H1 (cell line): ENCODE data around the gene C19orf67. TPM values are rescaled to one million over a fixed set of nuclear protein-coding genes. Genes with fewer than 3 reads are reported as not detected.

Experiments
- ASH2L ChIP-seq: fragments of 200-600, 300-600 bp; sonication (generic); IDR thresholded peaks from one replicate; pipeline ENCODE4 v1.7.1; 2017; ENCODE audit warnings: low read length
- CREB1 ChIP-seq: IDR thresholded peaks from 2 replicates; pipeline ENCODE4 v1.6.1; 2012; ENCODE audit warnings: inconsistent platforms
- FOSL1 ChIP-seq: IDR thresholded peaks from 2 replicates; pipeline ENCODE4 v1.6.1; 2011; ENCODE audit warnings: mild to moderate bottlenecking, low read depth, low read length, moderate library complexity; ENCODE audit not compliant: insufficient read depth
- RXRA ChIP-seq: IDR thresholded peaks from 2 replicates; pipeline ENCODE4 v1.6.1; 2011; ENCODE audit warnings: low read depth, mild to moderate bottlenecking, low read length, moderate library complexity; ENCODE audit not compliant: insufficient read depth
- SIRT6 ChIP-seq: IDR thresholded peaks from one replicate; pipeline ENCODE4 v1.7.1; 2012; ENCODE audit warnings: low read length, inconsistent platforms
- SP4 ChIP-seq: IDR thresholded peaks from 2 replicates; pipeline ENCODE4 v1.6.1; 2012; ENCODE audit warnings: low read length, inconsistent platforms
- polyA plus RNA-seq, 7 experiments: library from polyadenylated mRNA; depleted of rRNA in 3 of 7; stranded (reverse) in 5 of 7; unstranded in 2 of 7; fragments of >200 nt in 5 of 7; fragments of 200-250 nt in 2 of 7; gene quantifications; 1 replicate in 5 of 7; 2 replicates in 1 of 7; 4 replicates in 1 of 7; pipeline versions ENCODE4 v1.2.1 to v1.2.3, GENCODE V29; 2011 to 2013; ENCODE audit warnings: missing spikeins in 2 of 7, mixed read lengths in 2 of 7
- total RNA-seq: library from RNA; stranded (reverse); fragmentation: NEBNext Ultra II Directional; extraction: Animal tissue kit (Norgen Biotek cat#: 25700); gene quantifications from 2 replicates; pipeline ENCODE4 v1.2.1, GENCODE V29; 2021
- TF ChIP-seq, protein P1 (sequence below): fragments of 300-600 bp; sonication (generic); IDR thresholded peaks from 2 replicates; pipeline ENCODE4 v1.7.1; 2012; ENCODE audit warnings: low read length, moderate library complexity, mild to moderate bottlenecking, inconsistent platforms; ENCODE audit not compliant: insufficient replicate concordance
- TF ChIP-seq, protein P2 (sequence below): IDR thresholded peaks from 2 replicates; pipeline ENCODE4 v1.6.1; 2012; ENCODE audit warnings: inconsistent platforms

C19orf67 gene
- total and polyA plus RNA-seq, 2 of the 8 experiments (the other 6 are each of a cell fraction or from before 2014, with no cell fraction given): 0.12 TPM; not detected in 1

DNA sequence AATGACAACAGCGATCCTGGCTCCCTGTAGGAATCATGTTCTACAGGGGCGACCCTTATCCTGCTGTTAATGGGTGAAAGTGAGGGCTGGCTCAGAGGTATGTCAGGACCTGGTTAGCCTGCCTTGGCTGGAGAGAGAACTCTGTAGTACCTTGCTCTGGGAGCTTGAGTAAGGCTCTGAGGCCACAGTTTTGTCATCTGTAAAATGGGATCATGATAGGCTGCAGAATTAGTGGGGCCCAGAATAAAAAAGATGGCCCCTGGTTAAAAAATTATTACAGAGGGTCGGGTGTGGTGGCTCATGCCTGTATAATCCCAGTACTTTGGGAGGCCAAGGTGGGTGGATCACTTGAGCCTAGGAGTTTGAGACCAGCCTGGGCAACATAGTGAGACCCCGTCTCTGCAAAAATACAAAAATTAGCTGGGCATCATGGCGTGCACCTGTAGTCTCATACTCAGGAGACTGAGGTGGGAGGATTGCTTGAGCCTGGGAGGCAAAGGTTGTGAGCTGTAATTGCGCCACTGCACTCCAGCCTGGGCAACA is 15.5 kb upstream of the C19orf67 start (continued):
- TF ChIP-seq, protein P1, sequence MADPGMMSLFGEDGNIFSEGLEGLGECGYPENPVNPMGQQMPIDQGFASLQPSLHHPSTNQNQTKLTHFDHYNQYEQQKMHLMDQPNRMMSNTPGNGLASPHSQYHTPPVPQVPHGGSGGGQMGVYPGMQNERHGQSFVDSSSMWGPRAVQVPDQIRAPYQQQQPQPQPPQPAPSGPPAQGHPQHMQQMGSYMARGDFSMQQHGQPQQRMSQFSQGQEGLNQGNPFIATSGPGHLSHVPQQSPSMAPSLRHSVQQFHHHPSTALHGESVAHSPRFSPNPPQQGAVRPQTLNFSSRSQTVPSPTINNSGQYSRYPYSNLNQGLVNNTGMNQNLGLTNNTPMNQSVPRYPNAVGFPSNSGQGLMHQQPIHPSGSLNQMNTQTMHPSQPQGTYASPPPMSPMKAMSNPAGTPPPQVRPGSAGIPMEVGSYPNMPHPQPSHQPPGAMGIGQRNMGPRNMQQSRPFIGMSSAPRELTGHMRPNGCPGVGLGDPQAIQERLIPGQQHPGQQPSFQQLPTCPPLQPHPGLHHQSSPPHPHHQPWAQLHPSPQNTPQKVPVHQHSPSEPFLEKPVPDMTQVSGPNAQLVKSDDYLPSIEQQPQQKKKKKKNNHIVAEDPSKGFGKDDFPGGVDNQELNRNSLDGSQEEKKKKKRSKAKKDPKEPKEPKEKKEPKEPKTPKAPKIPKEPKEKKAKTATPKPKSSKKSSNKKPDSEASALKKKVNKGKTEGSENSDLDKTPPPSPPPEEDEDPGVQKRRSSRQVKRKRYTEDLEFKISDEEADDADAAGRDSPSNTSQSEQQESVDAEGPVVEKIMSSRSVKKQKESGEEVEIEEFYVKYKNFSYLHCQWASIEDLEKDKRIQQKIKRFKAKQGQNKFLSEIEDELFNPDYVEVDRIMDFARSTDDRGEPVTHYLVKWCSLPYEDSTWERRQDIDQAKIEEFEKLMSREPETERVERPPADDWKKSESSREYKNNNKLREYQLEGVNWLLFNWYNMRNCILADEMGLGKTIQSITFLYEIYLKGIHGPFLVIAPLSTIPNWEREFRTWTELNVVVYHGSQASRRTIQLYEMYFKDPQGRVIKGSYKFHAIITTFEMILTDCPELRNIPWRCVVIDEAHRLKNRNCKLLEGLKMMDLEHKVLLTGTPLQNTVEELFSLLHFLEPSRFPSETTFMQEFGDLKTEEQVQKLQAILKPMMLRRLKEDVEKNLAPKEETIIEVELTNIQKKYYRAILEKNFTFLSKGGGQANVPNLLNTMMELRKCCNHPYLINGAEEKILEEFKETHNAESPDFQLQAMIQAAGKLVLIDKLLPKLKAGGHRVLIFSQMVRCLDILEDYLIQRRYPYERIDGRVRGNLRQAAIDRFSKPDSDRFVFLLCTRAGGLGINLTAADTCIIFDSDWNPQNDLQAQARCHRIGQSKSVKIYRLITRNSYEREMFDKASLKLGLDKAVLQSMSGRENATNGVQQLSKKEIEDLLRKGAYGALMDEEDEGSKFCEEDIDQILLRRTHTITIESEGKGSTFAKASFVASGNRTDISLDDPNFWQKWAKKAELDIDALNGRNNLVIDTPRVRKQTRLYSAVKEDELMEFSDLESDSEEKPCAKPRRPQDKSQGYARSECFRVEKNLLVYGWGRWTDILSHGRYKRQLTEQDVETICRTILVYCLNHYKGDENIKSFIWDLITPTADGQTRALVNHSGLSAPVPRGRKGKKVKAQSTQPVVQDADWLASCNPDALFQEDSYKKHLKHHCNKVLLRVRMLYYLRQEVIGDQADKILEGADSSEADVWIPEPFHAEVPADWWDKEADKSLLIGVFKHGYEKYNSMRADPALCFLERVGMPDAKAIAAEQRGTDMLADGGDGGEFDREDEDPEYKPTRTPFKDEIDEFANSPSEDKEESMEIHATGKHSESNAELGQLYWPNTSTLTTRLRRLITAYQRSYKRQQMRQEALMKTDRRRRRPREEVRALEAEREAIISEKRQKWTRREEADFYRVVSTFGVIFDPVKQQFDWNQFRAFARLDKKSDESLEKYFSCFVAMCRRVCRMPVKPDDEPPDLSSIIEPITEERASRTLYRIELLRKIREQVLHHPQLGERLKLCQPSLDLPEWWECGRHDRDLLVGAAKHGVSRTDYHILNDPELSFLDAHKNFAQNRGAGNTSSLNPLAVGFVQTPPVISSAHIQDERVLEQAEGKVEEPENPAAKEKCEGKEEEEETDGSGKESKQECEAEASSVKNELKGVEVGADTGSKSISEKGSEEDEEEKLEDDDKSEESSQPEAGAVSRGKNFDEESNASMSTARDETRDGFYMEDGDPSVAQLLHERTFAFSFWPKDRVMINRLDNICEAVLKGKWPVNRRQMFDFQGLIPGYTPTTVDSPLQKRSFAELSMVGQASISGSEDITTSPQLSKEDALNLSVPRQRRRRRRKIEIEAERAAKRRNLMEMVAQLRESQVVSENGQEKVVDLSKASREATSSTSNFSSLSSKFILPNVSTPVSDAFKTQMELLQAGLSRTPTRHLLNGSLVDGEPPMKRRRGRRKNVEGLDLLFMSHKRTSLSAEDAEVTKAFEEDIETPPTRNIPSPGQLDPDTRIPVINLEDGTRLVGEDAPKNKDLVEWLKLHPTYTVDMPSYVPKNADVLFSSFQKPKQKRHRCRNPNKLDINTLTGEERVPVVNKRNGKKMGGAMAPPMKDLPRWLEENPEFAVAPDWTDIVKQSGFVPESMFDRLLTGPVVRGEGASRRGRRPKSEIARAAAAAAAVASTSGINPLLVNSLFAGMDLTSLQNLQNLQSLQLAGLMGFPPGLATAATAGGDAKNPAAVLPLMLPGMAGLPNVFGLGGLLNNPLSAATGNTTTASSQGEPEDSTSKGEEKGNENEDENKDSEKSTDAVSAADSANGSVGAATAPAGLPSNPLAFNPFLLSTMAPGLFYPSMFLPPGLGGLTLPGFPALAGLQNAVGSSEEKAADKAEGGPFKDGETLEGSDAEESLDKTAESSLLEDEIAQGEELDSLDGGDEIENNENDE: no peak
- TF ChIP-seq, protein P2, sequence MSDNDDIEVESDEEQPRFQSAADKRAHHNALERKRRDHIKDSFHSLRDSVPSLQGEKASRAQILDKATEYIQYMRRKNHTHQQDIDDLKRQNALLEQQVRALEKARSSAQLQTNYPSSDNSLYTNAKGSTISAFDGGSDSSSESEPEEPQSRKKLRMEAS: no peak
- TF ChIP-seq ASH2L: no peak
- TF ChIP-seq SIRT6: no peak
- no peak for TF ChIP-seq FOSL1
- TF ChIP-seq SP4: no peak
- no peak for TF ChIP-seq CREB1
- no peak for TF ChIP-seq RXRA
